HepG2 (cell line): Measurements from ENCODE around the gene NDUFS5. TPM values are rescaled to one million over a fixed set of nuclear protein-coding genes. Genes with fewer than 3 reads are reported as not detected.

ENCODE experiments used
- ATAC-seq: fragments of 200-7000 bp; cut with Tn5 transposase; 3 replicates; pipeline ENCODE4 v1.9.1; 2020; ENCODE audit warnings: mild to moderate bottlenecking, moderate library complexity
- Bru-seq: library from RNA; stranded (reverse); fragments of 400-500 nt; gene quantifications from one replicate; lab custom pipeline; 2021; lab: Mats Ljungman, UMichigan
- BruChase-seq, 2 experiments: library from RNA; stranded (reverse); fragments of 400-500 nt; gene quantifications; one replicate each; lab custom pipeline; 2021; lab: Mats Ljungman, UMichigan
- BruUV-seq: library from RNA; stranded (reverse); fragments of 400-500 nt; replicated peaks from 2 replicates; lab custom pipeline; 2021; lab: Mats Ljungman, UMichigan
- CTCF ChIA-PET: fragments of 300-600 bp; formaldehyde crosslinking; extraction: SDS; loops from one replicate; lab custom pipeline; 2021; ENCODE audit warnings: low total read pairs, inconsistent platforms, low intra/inter-chr PET ratio; lab: Yijun Ruan, JAX
- POLR2A ChIA-PET: fragments of 350-600 bp; sonication (Branson Sonifier 250); formaldehyde crosslinking; loops from one replicate; lab custom pipeline; 2020; ENCODE audit warnings: antibody characterized with exemption, inconsistent platforms; lab: Yijun Ruan, JAX
- DNase-seq: peaks from one replicate; pipeline ENCODE4 v3.0.0-alpha.2; 2015; ENCODE audit warnings: low spot score
- FAIRE-seq: peaks from 3 replicates; lab custom pipeline; 2011; peaks lifted over from hg19 to GRCh38; lab: Jason Lieb, UNC
- H2AFZ ChIP-seq: one replicate; pipeline ENCODE4 v1.6.1; 2011; ENCODE audit warnings: low read length, inconsistent platforms
- H3K27ac ChIP-seq: fragments of 300-600 bp; 3 replicates; pipeline ENCODE4 v1.8.0; 2011; ENCODE audit warnings: mixed run types, mild to moderate bottlenecking, mixed read lengths, low read length, inconsistent platforms; ENCODE audit not compliant: insufficient read depth; ENCODE audit errors: extremely low read length
- H3K27me3 ChIP-seq, 2 experiments: fragments of 200-600 bp in 1 of 2; 2 replicates in 1 of 2; 3 replicates in 1 of 2; pipeline versions ENCODE4 v1.6.0 to v1.8.0; 2011; ENCODE audit warnings: low read length in 2 of 2, mild to moderate bottlenecking in 2 of 2, moderate library complexity in 2 of 2, inconsistent platforms in 1 of 2; ENCODE audit not compliant: insufficient read depth in 2 of 2, control insufficient read depth in 1 of 2
- H3K36me3 ChIP-seq, 2 experiments: fragments of 200-600 bp in 1 of 2; replicated peaks in 1 of 2; 2 replicates in 1 of 2; 3 replicates in 1 of 2; pipeline versions ENCODE4 v1.5.1 to v1.8.0; 2011; ENCODE audit warnings: low read length in 2 of 2, inconsistent platforms in 1 of 2; ENCODE audit not compliant: insufficient read depth in 2 of 2, control insufficient read depth in 1 of 2
- H3K4me1 ChIP-seq: 2 replicates; pipeline ENCODE4 v1.5.1; 2012; ENCODE audit warnings: low read length, inconsistent platforms; ENCODE audit not compliant: insufficient read depth
- H3K4me2 ChIP-seq: 2 replicates; pipeline ENCODE4 v1.6.0; 2011; ENCODE audit warnings: low read depth, low read length, inconsistent platforms
- H3K4me3 ChIP-seq, 3 experiments: fragments of 200-600 bp in 1 of 3; sonication (generic), shearing (Covaris generic) in 1 of 3; replicated peaks in 1 of 3; 2 replicates each; pipeline ENCODE4 v1.5.1; 2011 to 2016; ENCODE audit warnings: low read length in 3 of 3, inconsistent platforms in 2 of 3, low read depth in 2 of 3, mild to moderate bottlenecking in 2 of 3, control low read depth in 1 of 3, mixed read lengths in 1 of 3; ENCODE audit not compliant: insufficient read depth in 1 of 3
- H3K79me2 ChIP-seq: one replicate; pipeline ENCODE4 v1.6.1; 2011; ENCODE audit warnings: low read length, inconsistent platforms; ENCODE audit not compliant: insufficient read depth
- H3K9ac ChIP-seq: 2 replicates; pipeline ENCODE4 v1.6.0; 2011; ENCODE audit warnings: mild to moderate bottlenecking, low read depth, low read length, inconsistent platforms; ENCODE audit not compliant: insufficient read depth
- H3K9me3 ChIP-seq: 2 replicates; pipeline ENCODE4 v1.5.1; 2012; ENCODE audit warnings: mild to moderate bottlenecking, low read length
- H4K20me1 ChIP-seq: 2 replicates; pipeline ENCODE4 v1.6.0; 2011; ENCODE audit warnings: inconsistent platforms, mild to moderate bottlenecking, low read length, moderate library complexity; ENCODE audit not compliant: insufficient read depth
- ARNT ChIP-seq: fragments of 450-650 bp; IDR thresholded peaks from 2 replicates; pipeline ENCODE4 v1.6.1; 2017
- CSRNP1 ChIP-seq: sonication (generic); formaldehyde crosslinking; IDR thresholded peaks from 2 replicates; pipeline ENCODE4 v1.8.1; 2023; ENCODE audit warnings: mild to moderate bottlenecking, missing genetic modification reagents
- HDAC6 ChIP-seq: fragments of 200-600 bp; sonication (generic); IDR thresholded peaks from 2 replicates; pipeline ENCODE4 v1.7.0; 2017; ENCODE audit warnings: mild to moderate bottlenecking, antibody characterized with exemption, low read length, low read depth
- SNAPC2 ChIP-seq: sonication (generic); formaldehyde crosslinking; IDR thresholded peaks from 2 replicates; pipeline ENCODE4 v1.8.1; 2022; ENCODE audit warnings: mild to moderate bottlenecking, missing genetic modification reagents
- SPEN ChIP-seq: sonication (generic); formaldehyde crosslinking; IDR thresholded peaks from 2 replicates; pipeline ENCODE4 v1.5.1; 2020; ENCODE audit warnings: low read depth, mild to moderate bottlenecking, missing genetic modification reagents
- THYN1 ChIP-seq: sonication (generic); formaldehyde crosslinking; IDR thresholded peaks from 2 replicates; pipeline ENCODE4 v1.8.1; 2023; ENCODE audit warnings: low read depth, mild to moderate bottlenecking, moderate library complexity, missing genetic modification reagents, borderline replicate concordance
- ZFX ChIP-seq: sonication (generic); formaldehyde crosslinking; IDR thresholded peaks from 2 replicates; pipeline ENCODE4 v1.4.0; 2020; ENCODE audit warnings: mild to moderate bottlenecking, low read depth, missing genetic modification reagents, moderate library complexity
- ZNF343 ChIP-seq: sonication (generic); formaldehyde crosslinking; IDR thresholded peaks from 2 replicates; pipeline ENCODE4 v1.4.0; 2020; ENCODE audit warnings: mild to moderate bottlenecking, missing genetic modification reagents
- ZNF607 ChIP-seq: sonication (generic); formaldehyde crosslinking; IDR thresholded peaks from 2 replicates; pipeline ENCODE4 v1.5.1; 2020; ENCODE audit warnings: missing genetic modification reagents, mild to moderate bottlenecking, borderline replicate concordance
- WGBS: methylation state at CpG from one replicate; pipeline ENCODE4 v1.1.6; 2017; ENCODE audit warnings: low lambda C conversion rate; 5-methylcytosine and 5-hydroxymethylcytosine counted together
- in situ Hi-C: cut with HindIII; loops from 2 replicates; pipeline ENCODE4 v1.10.0; 2017; ENCODE audit warnings: low pct_unique_long_range_greater_than_20kb; ENCODE audit not compliant: extremely low pct_ligation_motif_present
- intact Hi-C: fragments of 100-400 bp; cut with micrococcal nuclease; formaldehyde crosslinking; loops from one replicate; pipeline ENCODE4 v1.10.0; 2022; ENCODE audit not compliant: unreplicated experiment
- long read RNA-seq, 2 experiments: library from RNA in 1 of 2; library from polyadenylated mRNA in 1 of 2; stranded (forward) in 1 of 2; unstranded in 1 of 2; transcript quantifications; one replicate each; pipeline ENCODE4 v2.0.0, GENCODE V29; 2019 to 2022
- polyA minus RNA-seq, 3 experiments: library from RNA; depleted of rRNA, polyadenylated mRNA; stranded (reverse); fragments of >200 nt; gene quantifications; 2 replicates each; pipeline ENCODE4 v1.2.3, GENCODE V29; 2011; ENCODE audit warnings: low replicate concordance in 1 of 3
- polyA plus RNA-seq, 8 experiments: library from polyadenylated mRNA; depleted of rRNA in 3 of 8; stranded (reverse) in 7 of 8; unstranded in 1 of 8; fragments of >200 nt; fragmentation: Illumina TruSeq in 4 of 8; extraction: Trizol in 4 of 8; gene quantifications; 2 replicates each; pipeline versions ENCODE4 v1.2.1 to v1.2.3, GENCODE V29; 2011 to 2016; ENCODE audit warnings: low read depth in 4 of 8, missing spikeins in 1 of 8, mixed read lengths in 1 of 8; ENCODE audit not compliant: insufficient read depth in 1 of 8
- total RNA-seq, 5 experiments: library from RNA; depleted of rRNA; stranded (reverse); fragments of >200 nt; fragmentation: Illumina TruSeq; extraction: Trizol; gene quantifications; 2 replicates each; pipeline ENCODE4 v1.2.3, GENCODE V29; 2016; ENCODE audit warnings: low read depth in 1 of 5
- TF ChIP-seq, protein P1 (sequence below): sonication (generic); formaldehyde crosslinking; IDR thresholded peaks from 2 replicates; pipeline ENCODE4 v1.8.0; 2022; ENCODE audit warnings: mild to moderate bottlenecking, missing genetic modification reagents, moderate library complexity
- TF ChIP-seq, protein P2 (sequence below): sonication (generic); formaldehyde crosslinking; IDR thresholded peaks from 2 replicates; pipeline ENCODE4 v1.8.0; 2022; ENCODE audit warnings: missing genetic modification reagents, mild to moderate bottlenecking, borderline replicate concordance

The NDUFS5 gene
- total RNA-seq (2016; rRNA removed; fragmentation: Illumina TruSeq; extraction: Trizol) (466 and 655 TPM in 2 replicates), polyA plus RNA-seq (2011; rRNA removed) (219 and 263 TPM in 2 replicates), polyA minus RNA-seq (2011; rRNA and poly(A)+ RNA removed; ENCODE audit: low replicate concordance) (54.3 and 179 TPM in 2 replicates), Bru-seq, nascent RNA (percentile 76 among the genes with signal in this experiment), BruChase-seq, experiment 1, labeled RNA remaining after a 6-hour chase (percentile 79 among the genes with signal in this experiment), BruChase-seq, experiment 2, labeled RNA remaining after a 2-hour chase (percentile 67 among the genes with signal in this experiment)
- total RNA-seq (2016; cell fraction: cytosol; rRNA removed; fragmentation: Illumina TruSeq; extraction: Trizol; ENCODE audit: low read depth) = 163 and 167 TPM in 2 replicates
- 464 and 703 TPM in 2 replicates for total RNA-seq (2016; cell fraction: insoluble cytoplasmic fraction; rRNA removed; fragmentation: Illumina TruSeq; extraction: Trizol)
- total RNA-seq (2016; cell fraction: membrane; rRNA removed; fragmentation: Illumina TruSeq; extraction: Trizol) = 156 and 158 TPM in 2 replicates
- total RNA-seq (2016; cell fraction: nucleus; rRNA removed; fragmentation: Illumina TruSeq; extraction: Trizol) = 154 and 170 TPM in 2 replicates
- polyA plus RNA-seq (2011; cell fraction: cytosol; rRNA removed) = 226 and 341 TPM in 2 replicates
- polyA plus RNA-seq (2011; cell fraction: nucleus; rRNA removed) = 45.6 and 70.1 TPM in 2 replicates
- polyA plus RNA-seq (2012) = 314 and 392 TPM in 2 replicates
- polyA plus RNA-seq (2016; cell fraction: cytosol; fragmentation: Illumina TruSeq; extraction: Trizol; ENCODE audit: low read depth) = 179 and 209 TPM in 2 replicates
- polyA plus RNA-seq (2016; cell fraction: insoluble cytoplasmic fraction; fragmentation: Illumina TruSeq; extraction: Trizol; ENCODE audit: low read depth) = 671 and 732 TPM in 2 replicates
- polyA plus RNA-seq (2016; cell fraction: membrane; fragmentation: Illumina TruSeq; extraction: Trizol; ENCODE audit: low read depth) = 158 and 161 TPM in 2 replicates
- 262 and 271 TPM in 2 replicates for polyA plus RNA-seq (2016; cell fraction: nucleus; fragmentation: Illumina TruSeq; extraction: Trizol; ENCODE audit: insufficient read depth, low read depth)
- polyA minus RNA-seq (2011; cell fraction: cytosol; rRNA and poly(A)+ RNA removed) = 50.5 and 67.1 TPM in 2 replicates
- 41.3 and 58.2 TPM in 2 replicates for polyA minus RNA-seq (2011; cell fraction: nucleus; rRNA and poly(A)+ RNA removed)
- long read RNA-seq, experiment 1, transcript NDUFS5-202 (3 exons, 548 nt) = major isoform, 184 of 395 reads
- long read RNA-seq, experiment 1, transcript NDUFS5-201 (3 exons, 544 nt) = minor isoform, 183 of 395 reads
- long read RNA-seq, experiment 1, partial matches to known transcripts = 25 of 395 reads
- long read RNA-seq, experiment 1, other reads (novel, unspliced or antisense) = 3 of 395 reads
- long read RNA-seq, experiment 2, transcript NDUFS5-201 (3 exons, 544 nt) = minor isoform, 116 of 360 reads
- long read RNA-seq, experiment 2, transcript NDUFS5-202 (3 exons, 548 nt) = major isoform, 157 of 360 reads
- long read RNA-seq, experiment 2, partial matches to known transcripts = 77 of 360 reads
- long read RNA-seq, experiment 2, other reads (novel, unspliced or antisense) = 10 of 360 reads

DNA sequence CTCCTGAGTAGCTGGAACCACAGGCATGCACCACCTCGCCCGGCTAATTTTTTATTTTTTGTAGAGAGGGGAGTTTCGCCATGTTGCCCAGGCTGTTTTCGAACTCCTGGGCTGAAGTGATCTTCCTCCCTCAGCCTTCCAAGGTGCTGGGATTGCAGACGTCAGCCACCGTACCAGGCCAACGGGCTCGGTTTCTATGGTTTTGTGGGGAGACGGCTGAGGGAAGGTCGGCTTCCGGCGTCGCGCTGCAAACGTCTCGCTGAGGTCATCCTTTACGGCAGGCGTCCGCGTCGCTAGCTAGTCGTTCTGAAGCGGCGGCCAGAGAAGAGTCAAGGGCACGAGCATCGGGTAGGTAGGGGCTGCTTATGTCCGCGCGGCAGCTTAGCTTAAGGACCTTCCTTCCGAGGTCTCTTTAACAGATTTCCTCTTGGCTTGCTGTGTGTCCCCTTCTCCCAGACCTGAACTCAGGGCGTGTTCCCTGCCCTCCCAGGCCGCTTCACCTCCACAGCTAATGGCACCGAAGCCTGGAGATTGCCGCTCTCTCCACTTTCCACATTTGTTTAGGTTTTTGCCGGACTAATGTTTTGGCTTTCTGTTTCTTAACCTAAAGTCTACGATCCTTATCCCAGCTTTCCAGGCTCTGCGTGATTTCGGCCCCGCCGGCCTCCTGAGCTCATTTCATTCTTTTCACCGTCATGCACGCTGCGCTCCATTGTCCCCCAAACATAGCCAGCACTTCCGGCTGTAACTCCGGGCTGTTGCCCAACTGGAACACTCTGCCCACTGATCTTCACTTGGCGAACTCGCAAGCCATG is at the start of gene NDUFS5:
Gene NDUFS5, plus strand, starts transcription at position 300 of the 815 bp plus-strand sequence. CDS start 2,375 bp downstream, outside the sequence.
- H3K9me3 ChIP-seq = no peaks in the 10 kb centered on the region
- peak within 1 kb of the TSS; percentile 86 for H3K27ac ChIP-seq
- FAIRE-seq (peak; percentile 95), ATAC-seq (peak; percentile 87), DNase-seq (peak; percentile 76)
- intact Hi-C loops = loop anchor here (2.0 to 5.0 kb wide), 4 partner anchors 34 to 167 kb away; partner anchors contain the start of genes AKIRIN1, MYCBP, RHBDL2 and RRAGC
- H4K20me1 ChIP-seq = no peaks in the 10 kb centered on the region
- H2AFZ ChIP-seq = peak within 1 kb of the TSS; percentile 6
- in situ Hi-C loops = no loop called here
- under 1% methylated on average over 24 of the region's 47 CpGs for WGBS
- H3K79me2 ChIP-seq = peaks cover 37% of the 10 kb centered on the region
- H3K4me3 ChIP-seq = peak within 1 kb of the TSS; percentile 81 to 97 (median 87)
- peak within 1 kb of the TSS; percentile 97 for H3K9ac ChIP-seq
- peak within 1 kb of the TSS; percentile 91 for H3K4me2 ChIP-seq
- H3K4me1 ChIP-seq = peaks cover 41% of the 10 kb centered on the region
- peaks cover 2 to 16% of the 10 kb centered on the region in 2 experiments; a peak in 4 of 5 replicates for H3K36me3 ChIP-seq
- ChIA-PET CTCF (no interaction called here), POLR2A (interaction anchor here (0.7 to 3.5 kb wide), 20 partner anchors 9 to 167 kb away, joined by 3 to 26 read pairs (median 4); partner anchors contain the start of genes AKIRIN1, RHBDL2 and RRAGC)
- BruUV-seq = TSS peak; percentile 80
- no peaks in the 10 kb centered on the region; a peak in 1 of 5 replicates for H3K27me3 ChIP-seq
- TF ChIP-seq, protein P1, sequence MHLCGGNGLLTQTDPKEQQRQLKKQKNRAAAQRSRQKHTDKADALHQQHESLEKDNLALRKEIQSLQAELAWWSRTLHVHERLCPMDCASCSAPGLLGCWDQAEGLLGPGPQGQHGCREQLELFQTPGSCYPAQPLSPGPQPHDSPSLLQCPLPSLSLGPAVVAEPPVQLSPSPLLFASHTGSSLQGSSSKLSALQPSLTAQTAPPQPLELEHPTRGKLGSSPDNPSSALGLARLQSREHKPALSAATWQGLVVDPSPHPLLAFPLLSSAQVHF (CRISPR knock-in tag) = no peak
- TF ChIP-seq ZNF607 (CRISPR knock-in tag) (peak; percentile 80; the same call in 1 of the 2 replicates), ARNT (no peak), CSRNP1 (peak; percentile 86), HDAC6 (no peak), SPEN (CRISPR knock-in tag) (0 out of 2 replicates have a peak, but pooled peaks have one; percentile 10), THYN1 (CRISPR knock-in tag) (0 out of 2 replicates have a peak, but pooled peaks have one; percentile 79), ZNF343 (no peak), SNAPC2 (CRISPR knock-in tag) (0 out of 2 replicates have a peak, but pooled peaks have one; percentile 80), ZFX (CRISPR knock-in tag) (peak; percentile 78; the same call in 1 of the 2 replicates)
- TF ChIP-seq, protein P2, sequence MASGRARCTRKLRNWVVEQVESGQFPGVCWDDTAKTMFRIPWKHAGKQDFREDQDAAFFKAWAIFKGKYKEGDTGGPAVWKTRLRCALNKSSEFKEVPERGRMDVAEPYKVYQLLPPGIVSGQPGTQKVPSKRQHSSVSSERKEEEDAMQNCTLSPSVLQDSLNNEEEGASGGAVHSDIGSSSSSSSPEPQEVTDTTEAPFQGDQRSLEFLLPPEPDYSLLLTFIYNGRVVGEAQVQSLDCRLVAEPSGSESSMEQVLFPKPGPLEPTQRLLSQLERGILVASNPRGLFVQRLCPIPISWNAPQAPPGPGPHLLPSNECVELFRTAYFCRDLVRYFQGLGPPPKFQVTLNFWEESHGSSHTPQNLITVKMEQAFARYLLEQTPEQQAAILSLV (CRISPR knock-in tag) = peak; percentile 27; the same call in 1 of the 2 replicates
